BJ (cell line): ENCODE data around the gene DHX16. TPM values are rescaled to one million over a fixed set of nuclear protein-coding genes. Genes with fewer than 3 reads are reported as not detected.

ENCODE experiments used
- CTCF ChIA-PET: fragments of 350-600 bp; formaldehyde crosslinking; extraction: SDS; loops from one replicate; lab custom pipeline; 2021; ENCODE audit warnings: antibody characterized with exemption, inconsistent platforms; lab: Yijun Ruan, JAX
- POLR2A ChIA-PET: fragments of 300-600 bp; sonication (Branson Sonifier 250); formaldehyde crosslinking; extraction: SDS; loops from one replicate; lab custom pipeline; 2021; ENCODE audit warnings: antibody characterized with exemption; lab: Charles Lee
- DNase-seq: peaks from one replicate; pipeline ENCODE4 v3.0.0-alpha.2; 2011; ENCODE audit warnings: low read depth
- H3K27me3 ChIP-seq: 2 replicates; pipeline ENCODE4 v1.6.0; 2011; ENCODE audit warnings: low read length; ENCODE audit not compliant: control insufficient read depth, insufficient read depth
- H3K36me3 ChIP-seq: 2 replicates; pipeline ENCODE4 v1.5.1; 2011; ENCODE audit warnings: low read length; ENCODE audit not compliant: control insufficient read depth, insufficient read depth
- H3K4me3 ChIP-seq: 2 replicates; pipeline ENCODE4 v1.5.1; 2011; ENCODE audit warnings: low read depth, mild to moderate bottlenecking, control low read depth, low read length
- CTCF ChIP-seq: IDR thresholded peaks from 2 replicates; pipeline ENCODE4 v1.5.1; 2011; ENCODE audit warnings: low read depth, mild to moderate bottlenecking, control low read depth, inconsistent platforms, low read length, moderate library complexity; ENCODE audit not compliant: insufficient read depth
- polyA plus RNA-seq: library from polyadenylated mRNA; depleted of rRNA; stranded (reverse); fragments of >200 nt; gene quantifications from 2 replicates; pipeline ENCODE4 v1.2.3, GENCODE V29; 2011

The DHX16 gene
- polyA plus RNA-seq, 1 experiment: 44.5 TPM

- DNase-seq: no peak
- peaks cover 3% of the 10 kb centered on the region for H3K36me3 ChIP-seq
- peak overlapping the region; percentile 87 for H3K4me3 ChIP-seq
- H3K27me3 ChIP-seq: no peaks in the 10 kb centered on the region
- ChIA-PET CTCF (interaction anchor here (1.0 to 17.2 kb wide), 6 partner anchors 10 to 144 kb away, joined by 3 to 387 read pairs (median 4); partner anchors contain the start of genes DHX16, MDC1 and TUBB), POLR2A (interaction anchor here (0.5 kb wide), 1 partner anchor 142 kb away, joined by 3 read pairs; no protein-coding TSS in a partner anchor)
- peak; percentile 48 for TF ChIP-seq CTCF
Measured at GRCh38 chr6:30685157-30686008, 12.6 kb upstream of the DHX16 start.

- TF ChIP-seq CTCF: no peak
- DNase-seq: no peak
- Histone ChIP-seq H3K4me3 (peak overlapping the region; percentile 87), H3K36me3 (peaks cover 7% of the 10 kb centered on the region), H3K27me3 (no peaks in the 10 kb centered on the region)
- CTCF ChIA-PET: interaction anchor here (1.0 to 17.2 kb wide), 6 partner anchors 11 to 193 kb away, joined by 3 to 387 read pairs (median 4); partner anchors contain the start of genes DHX16, MDC1 and TUBB
- POLR2A ChIA-PET: interaction anchor here (0.5 kb wide), 1 partner anchor 142 kb away, joined by 3 read pairs; no protein-coding TSS in a partner anchor
Measured at GRCh38 chr6:30684386-30685156, 11.8 kb upstream of the DHX16 start.

GRCh38 chr6:30683980-30684338 lies 11.2 kb upstream of the DHX16 start:
- POLR2A ChIA-PET: no interaction called here
- no peak for DNase-seq
- Histone ChIP-seq H3K36me3 (peaks cover 9% of the 10 kb centered on the region), H3K4me3 (peak overlapping the region; percentile 87), H3K27me3 (no peaks in the 10 kb centered on the region)
- CTCF ChIA-PET: interaction anchor here (1.0 to 17.2 kb wide), 5 partner anchors 10 to 402 kb away, joined by 3 to 387 read pairs (median 4); partner anchors contain the start of genes DHX16, MDC1 and TUBB
- TF ChIP-seq CTCF: no peak

GRCh38 chr6:30683183-30683979 lies 10.6 kb upstream of the DHX16 start:
- no peaks in the 10 kb centered on the region for H3K27me3 ChIP-seq
- DNase-seq: no peak
- POLR2A ChIA-PET: no interaction called here
- H3K4me3 ChIP-seq: peak overlapping the region; percentile 87
- H3K36me3 ChIP-seq: peaks cover 11% of the 10 kb centered on the region
- CTCF ChIA-PET: interaction anchor here (1.0 to 17.2 kb wide), 5 partner anchors 11 to 403 kb away, joined by 3 to 387 read pairs (median 4); partner anchors contain the start of genes DHX16, IER3, MDC1 and TUBB
- no peak for TF ChIP-seq CTCF
